ENCODE data around the gene OAS2.
A peak's percentile ranks its signal among the peaks of the same experiment; 100 is the strongest.

DNA sequence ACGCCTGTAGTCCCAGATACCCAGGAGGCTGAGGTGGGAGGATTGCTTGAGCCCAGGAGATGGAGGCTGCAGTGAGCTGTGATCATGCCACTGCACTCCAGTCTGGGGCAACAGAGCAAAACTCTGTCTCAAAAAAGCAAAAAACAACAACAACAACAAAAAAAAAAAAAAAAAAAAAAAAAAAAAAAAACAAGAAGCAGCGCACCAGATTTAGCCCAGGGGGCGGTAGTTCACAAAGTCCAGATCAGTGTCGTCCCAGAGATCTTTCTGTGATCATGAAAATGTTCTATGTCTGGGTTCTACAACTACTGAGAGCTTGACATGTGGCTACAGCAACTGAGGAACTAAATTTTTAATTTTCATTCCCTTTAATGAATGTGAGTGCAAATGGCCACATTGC, 27.4 kb downstream of the OAS2 start:
- TF ChIP-seq, protein P1, sequence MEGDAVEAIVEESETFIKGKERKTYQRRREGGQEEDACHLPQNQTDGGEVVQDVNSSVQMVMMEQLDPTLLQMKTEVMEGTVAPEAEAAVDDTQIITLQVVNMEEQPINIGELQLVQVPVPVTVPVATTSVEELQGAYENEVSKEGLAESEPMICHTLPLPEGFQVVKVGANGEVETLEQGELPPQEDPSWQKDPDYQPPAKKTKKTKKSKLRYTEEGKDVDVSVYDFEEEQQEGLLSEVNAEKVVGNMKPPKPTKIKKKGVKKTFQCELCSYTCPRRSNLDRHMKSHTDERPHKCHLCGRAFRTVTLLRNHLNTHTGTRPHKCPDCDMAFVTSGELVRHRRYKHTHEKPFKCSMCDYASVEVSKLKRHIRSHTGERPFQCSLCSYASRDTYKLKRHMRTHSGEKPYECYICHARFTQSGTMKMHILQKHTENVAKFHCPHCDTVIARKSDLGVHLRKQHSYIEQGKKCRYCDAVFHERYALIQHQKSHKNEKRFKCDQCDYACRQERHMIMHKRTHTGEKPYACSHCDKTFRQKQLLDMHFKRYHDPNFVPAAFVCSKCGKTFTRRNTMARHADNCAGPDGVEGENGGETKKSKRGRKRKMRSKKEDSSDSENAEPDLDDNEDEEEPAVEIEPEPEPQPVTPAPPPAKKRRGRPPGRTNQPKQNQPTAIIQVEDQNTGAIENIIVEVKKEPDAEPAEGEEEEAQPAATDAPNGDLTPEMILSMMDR (IDR thresholded peaks at IDR 0.05; ENCODE audit: low read length) = peak; percentile 38
- TF ChIP-seq EZH2 (IDR thresholded peaks at IDR 0.05; ENCODE audit: borderline replicate concordance, low read length) = no peak

All from OCI-LY1 (cell line).